Sigmoid colon (tissue), 4 donors: ENCODE measurements around the gene SP140L.
"Not testable (repeated sequence)": the region's sequence is repeated elsewhere in the genome, so short reads cannot be mapped to it uniquely, and the experiment has no call there.

ENCODE experiments used
- EP300 ChIP-seq, 4 donors: sonication (generic); formaldehyde crosslinking; IDR thresholded peaks; one replicate each; pipeline ENCODE4 v1.6.1; 2017; ENCODE audit warnings: antibody characterized with exemption in 4 of 4
- POLR2A ChIP-seq, 2 donors: fragments of 450-650 bp; IDR thresholded peaks; one replicate each; pipeline ENCODE4 v1.6.1; 2016; ENCODE audit warnings: antibody characterized with exemption in 2 of 2, mild to moderate bottlenecking in 2 of 2, moderate library complexity in 2 of 2
- POLR2AphosphoS5 ChIP-seq, 4 donors: sonication (generic); formaldehyde crosslinking; IDR thresholded peaks; one replicate each; pipeline ENCODE4 v1.6.1; 2017; ENCODE audit warnings: antibody characterized with exemption in 4 of 4
- TF ChIP-seq, protein P1 (sequence below), 4 experiments: fragments of 450-650 bp in 3 of 4; fragments of 200-600 bp in 1 of 4; IDR thresholded peaks; one replicate each; pipeline ENCODE4 v1.5.1; 2016 to 2019; ENCODE audit warnings: antibody characterized with exemption in 4 of 4, mild to moderate bottlenecking in 3 of 4, moderate library complexity in 2 of 4

DNA sequence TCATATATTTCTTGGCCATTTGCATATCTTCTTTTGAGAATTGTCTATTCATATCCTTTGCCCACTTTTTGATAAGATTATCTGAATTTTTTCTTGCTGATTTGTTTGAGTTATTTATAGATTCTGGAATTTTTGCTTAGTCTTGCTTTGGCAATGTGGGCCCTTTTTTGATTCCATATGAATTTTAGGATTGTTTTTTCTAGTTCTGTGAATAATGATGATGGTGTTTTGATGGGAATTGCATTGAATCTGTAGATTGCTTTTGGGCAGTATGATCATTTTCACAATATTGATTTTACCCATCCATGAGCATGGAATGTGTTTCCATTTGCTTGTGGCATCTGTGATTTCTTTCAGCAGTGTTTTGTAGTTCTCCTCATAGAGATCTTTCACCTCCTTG is 112.1 kb downstream of the SP140L start:
- TF ChIP-seq, protein P1, sequence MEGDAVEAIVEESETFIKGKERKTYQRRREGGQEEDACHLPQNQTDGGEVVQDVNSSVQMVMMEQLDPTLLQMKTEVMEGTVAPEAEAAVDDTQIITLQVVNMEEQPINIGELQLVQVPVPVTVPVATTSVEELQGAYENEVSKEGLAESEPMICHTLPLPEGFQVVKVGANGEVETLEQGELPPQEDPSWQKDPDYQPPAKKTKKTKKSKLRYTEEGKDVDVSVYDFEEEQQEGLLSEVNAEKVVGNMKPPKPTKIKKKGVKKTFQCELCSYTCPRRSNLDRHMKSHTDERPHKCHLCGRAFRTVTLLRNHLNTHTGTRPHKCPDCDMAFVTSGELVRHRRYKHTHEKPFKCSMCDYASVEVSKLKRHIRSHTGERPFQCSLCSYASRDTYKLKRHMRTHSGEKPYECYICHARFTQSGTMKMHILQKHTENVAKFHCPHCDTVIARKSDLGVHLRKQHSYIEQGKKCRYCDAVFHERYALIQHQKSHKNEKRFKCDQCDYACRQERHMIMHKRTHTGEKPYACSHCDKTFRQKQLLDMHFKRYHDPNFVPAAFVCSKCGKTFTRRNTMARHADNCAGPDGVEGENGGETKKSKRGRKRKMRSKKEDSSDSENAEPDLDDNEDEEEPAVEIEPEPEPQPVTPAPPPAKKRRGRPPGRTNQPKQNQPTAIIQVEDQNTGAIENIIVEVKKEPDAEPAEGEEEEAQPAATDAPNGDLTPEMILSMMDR (IDR thresholded peaks at IDR 0.05): not testable (repeated sequence)
- TF ChIP-seq POLR2A, EP300, POLR2AphosphoS5 (IDR thresholded peaks at IDR 0.05): not testable (repeated sequence)
